ENCODE data around the gene DDX52.

DDX52 gene

DNA sequence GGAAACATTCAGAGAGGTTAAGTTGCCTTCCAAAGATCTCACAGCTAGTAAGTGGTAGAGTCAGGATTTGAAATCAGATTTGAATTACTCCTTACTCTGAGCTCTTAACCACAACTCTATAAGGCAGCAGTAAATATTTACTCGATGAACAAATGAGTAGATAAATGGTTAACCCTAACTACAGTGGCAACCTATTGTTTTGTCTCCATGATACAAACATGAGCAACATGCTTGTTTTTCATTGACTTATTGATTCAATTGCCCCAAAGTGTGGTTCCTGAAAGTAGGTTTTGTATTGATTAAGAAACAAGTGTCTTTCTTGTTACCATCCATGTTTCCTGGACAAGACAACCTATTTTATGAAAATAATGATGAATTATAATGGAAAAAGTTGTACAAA, 34.8 kb upstream of the DDX52 start:
- Mint-ChIP-seq H3K27me3 (ENCODE audit: low read depth, poor library complexity) (peaks cover 14% of the 10 kb centered on the region), H3K36me3 (ENCODE audit: low read depth) (peaks cover 7% of the 10 kb centered on the region), H3K4me3 (no peak overlapping the region), H3K9me3 (peaks cover 28% of the 10 kb centered on the region), H3K27ac (no peak overlapping the region), H3K4me1 (peaks cover 52% of the 10 kb centered on the region)
- TF ChIP-seq CTCF (IDR thresholded peaks at IDR 0.05), result no peak
- DNase-seq, result no peak

DNA sequence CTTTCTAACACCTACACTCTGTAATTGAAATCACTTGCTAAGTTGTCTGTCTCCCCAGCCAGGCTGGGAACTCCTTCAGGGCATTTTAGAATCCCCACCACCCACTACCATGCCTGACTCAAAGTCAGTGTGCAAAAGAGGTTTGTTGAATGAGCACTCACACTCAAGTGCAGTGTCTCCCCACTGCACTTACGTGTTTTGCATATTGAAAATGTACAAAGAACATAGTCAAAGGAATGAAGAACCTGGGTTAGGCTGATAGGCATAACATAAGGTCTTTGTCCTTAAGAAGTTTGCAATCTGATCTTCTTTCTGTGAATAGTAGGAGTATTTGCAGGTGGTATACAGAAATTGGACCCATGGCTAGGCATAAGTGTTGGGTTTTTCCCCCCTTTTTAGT, 33.8 kb upstream of the DDX52 start:
- DNase-seq, result no peak
- Mint-ChIP-seq H3K9me3 (peaks cover 26% of the 10 kb centered on the region), H3K27me3 (ENCODE audit: low read depth, poor library complexity) (peaks cover 18% of the 10 kb centered on the region), H3K4me1 (peaks cover 58% of the 10 kb centered on the region), H3K27ac (peak overlapping the region; percentile 97), H3K36me3 (ENCODE audit: low read depth) (peaks cover 7% of the 10 kb centered on the region), H3K4me3 (peak overlapping the region; percentile 61)
- TF ChIP-seq CTCF (IDR thresholded peaks at IDR 0.05), result no peak

GRCh38 chr17:37676115-37676925, 33.1 kb upstream of the DDX52 start:
- H3K27ac Mint-ChIP-seq, result peak overlapping the region; percentile 97
- H3K4me3 Mint-ChIP-seq, result peak overlapping the region; percentile 61
- peaks cover 18% of the 10 kb centered on the region for H3K27me3 Mint-ChIP-seq (ENCODE audit: low read depth, poor library complexity)

GRCh38 chr17:37674511-37674910, 31.3 kb upstream of the DDX52 start:
- H3K27me3 Mint-ChIP-seq (ENCODE audit: low read depth, poor library complexity), result peaks cover 18% of the 10 kb centered on the region
- no peak overlapping the region for H3K27ac Mint-ChIP-seq
- peaks cover 7% of the 10 kb centered on the region for H3K36me3 Mint-ChIP-seq (ENCODE audit: low read depth)
- H3K9me3 Mint-ChIP-seq, result peaks cover 18% of the 10 kb centered on the region
- H3K4me1 Mint-ChIP-seq, result peaks cover 75% of the 10 kb centered on the region
- DNase-seq, result no peak
- no peak for TF ChIP-seq CTCF (IDR thresholded peaks at IDR 0.05)
- H3K4me3 Mint-ChIP-seq, result no peak overlapping the region

More at GRCh38 chr17:37676115-37676925, 33.1 kb upstream of the DDX52 start:
- H3K4me1 Mint-ChIP-seq, result peaks cover 64% of the 10 kb centered on the region
- H3K36me3 Mint-ChIP-seq (ENCODE audit: low read depth), result peaks cover 7% of the 10 kb centered on the region
- H3K9me3 Mint-ChIP-seq, result peaks cover 21% of the 10 kb centered on the region
- no peak for TF ChIP-seq CTCF (IDR thresholded peaks at IDR 0.05)
- DNase-seq, result peak; percentile 74

DNA sequence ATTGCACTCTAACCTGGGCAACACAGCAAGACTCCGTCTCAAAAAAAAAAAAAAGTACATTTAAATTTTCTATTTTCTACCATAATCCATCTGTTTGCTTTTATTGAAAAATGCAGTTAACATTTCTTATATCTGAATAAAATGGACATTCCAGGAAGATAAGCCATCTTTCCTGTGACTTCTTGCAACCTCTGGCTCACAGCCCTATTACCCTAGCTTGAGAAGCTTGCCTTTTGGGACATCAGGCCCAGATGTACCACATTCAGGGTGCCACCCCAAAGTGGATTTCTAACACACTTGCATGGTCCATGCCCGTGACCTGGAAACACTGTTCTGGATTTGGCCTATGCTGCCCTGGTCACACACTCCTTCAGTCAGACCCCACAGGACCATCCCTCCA, 30.1 kb upstream of the DDX52 start:
- peaks cover 75% of the 10 kb centered on the region for H3K4me1 Mint-ChIP-seq
- no peak for TF ChIP-seq CTCF (IDR thresholded peaks at IDR 0.05)
- H3K4me3 Mint-ChIP-seq, result no peak overlapping the region

More for the DNA sequence above, 30.1 kb upstream of the DDX52 start:
- Mint-ChIP-seq H3K36me3 (ENCODE audit: low read depth) (peaks cover 3% of the 10 kb centered on the region), H3K9me3 (peaks cover 7% of the 10 kb centered on the region), H3K27me3 (ENCODE audit: low read depth, poor library complexity) (peaks cover 14% of the 10 kb centered on the region), H3K27ac (no peak overlapping the region)
- no peak for DNase-seq

All from nephron progenitor cell (in vitro differentiated cells).